GM21526 (cell line): Measurements from ENCODE around the gene ARID4B.

Source experiments
- ATAC-seq: cut with Tn5 transposase; IDR thresholded peaks from one replicate; pipeline ENCODE4 v1.9.1; 2021; ENCODE audit warnings: moderate library complexity; ENCODE audit not compliant: unreplicated experiment, low FRiP score

The ARID4B gene

DNA sequence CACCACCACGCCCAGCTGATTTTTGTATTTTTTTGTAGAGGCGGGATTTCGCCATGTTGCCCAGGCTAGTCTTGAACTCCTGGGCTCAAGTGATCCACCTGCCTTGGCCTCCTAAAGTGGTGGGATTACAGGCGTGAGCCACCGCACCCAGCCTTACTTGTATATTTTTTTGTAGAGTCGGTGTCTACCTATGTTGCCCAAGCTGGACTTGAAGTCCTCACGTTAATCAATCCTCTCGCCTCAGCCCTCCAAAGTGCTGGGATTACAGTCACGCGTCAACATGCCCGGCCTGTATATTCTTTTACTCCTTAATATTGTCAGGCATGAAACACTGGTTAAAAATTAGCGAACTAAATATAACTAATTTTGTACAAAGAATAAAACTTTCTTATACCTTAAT lies 193.8 kb downstream of the ARID4B start:
- ATAC-seq = no peak

DNA sequence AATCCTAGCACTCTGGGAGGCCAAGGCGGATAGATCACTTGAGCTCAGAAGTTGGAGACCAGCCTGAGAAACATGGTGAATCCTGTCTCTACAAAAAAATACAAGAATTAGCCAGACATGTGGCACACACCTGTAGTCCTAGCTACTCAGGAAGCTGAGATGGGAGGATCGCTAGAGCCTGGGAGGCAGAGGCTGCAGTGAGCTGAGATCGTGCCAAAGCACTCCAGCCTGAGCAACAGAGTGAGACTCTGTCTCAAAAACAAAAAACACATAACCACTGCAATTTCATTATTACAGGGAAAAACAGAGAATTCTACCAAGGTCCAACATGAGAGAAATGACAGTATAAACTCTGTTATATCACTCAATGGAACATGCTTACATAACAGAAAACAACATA lies 194.9 kb downstream of the ARID4B start:
- ATAC-seq = no peak

DNA sequence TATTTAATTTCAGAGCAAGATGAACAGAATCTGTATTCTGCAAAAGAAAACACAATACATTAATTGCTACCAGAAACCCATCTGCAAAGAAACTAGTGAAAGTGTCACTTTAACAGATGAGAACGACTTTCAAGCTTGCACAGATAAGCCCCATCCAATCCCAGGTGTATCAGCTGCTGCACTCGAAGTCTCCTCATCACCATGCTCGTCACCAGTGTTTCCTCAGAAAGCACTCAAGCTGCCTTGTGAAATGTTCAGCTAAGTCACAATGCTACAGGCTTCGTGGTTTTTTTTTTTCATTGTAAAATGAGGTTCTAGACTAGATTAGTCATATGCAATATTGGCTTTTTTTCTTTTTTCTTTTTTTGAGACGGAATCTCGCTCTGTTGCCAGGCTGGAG lies 196.0 kb downstream of the ARID4B start:
- ATAC-seq = no peak

- no peak for ATAC-seq
Measured at GRCh38 chr1:235130766-235131270, 197.2 kb downstream of the ARID4B start.

- no peak for ATAC-seq
Measured at GRCh38 chr1:235129774-235130570, 198.0 kb downstream of the ARID4B start.

- ATAC-seq = peak; percentile 91
Measured at GRCh38 chr1:235128456-235129328, 199.3 kb downstream of the ARID4B start, which contains the start of gene TOMM20. TSS of gene TOMM20 (minus strand) at chr1:235128837. CDS start at chr1:235128715, 122 bp downstream.

GRCh38 chr1:235127732-235128455 lies 200.1 kb downstream of the ARID4B start:
- ATAC-seq = no peak

DNA sequence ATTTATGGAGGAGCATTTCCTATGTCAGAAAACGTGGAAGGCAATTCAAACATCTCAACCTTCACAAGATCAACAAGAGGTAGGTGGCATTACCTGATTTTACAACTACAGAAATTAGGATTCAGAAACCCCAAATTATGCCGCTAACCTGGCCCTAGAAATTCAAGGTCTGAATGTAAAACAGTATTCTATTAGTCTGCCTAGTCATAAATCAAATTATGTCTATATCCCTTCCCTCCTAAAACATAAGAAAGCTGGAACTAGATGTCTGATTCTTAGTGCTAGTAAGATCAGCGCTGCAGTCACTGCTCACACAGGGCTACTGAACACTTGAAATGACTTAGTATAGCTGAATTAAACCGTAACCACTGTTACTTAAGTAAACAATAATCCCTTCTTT lies 200.8 kb downstream of the ARID4B start:
- ATAC-seq = no peak

- no peak for ATAC-seq
Measured at GRCh38 chr1:235124665-235125064, 203.3 kb downstream of the ARID4B start.

DNA sequence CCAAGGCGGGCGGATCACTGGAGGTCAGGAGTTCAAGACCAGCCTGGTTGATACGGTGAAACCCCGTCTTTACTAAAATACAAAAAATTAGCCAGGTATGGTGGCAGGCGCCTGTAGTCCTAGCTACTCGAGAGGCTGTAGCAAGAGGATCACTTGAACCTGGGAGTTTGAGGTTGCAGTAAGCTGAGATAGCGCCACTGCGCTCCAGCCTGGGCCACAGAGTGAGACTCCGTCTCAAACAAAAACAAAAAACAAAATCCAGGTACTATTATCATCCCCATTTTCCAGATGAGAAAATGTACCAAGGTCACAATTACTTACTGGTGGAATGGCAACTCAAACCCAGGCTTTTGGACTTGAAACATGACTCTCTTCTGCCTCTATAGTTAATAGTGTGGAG lies 203.9 kb downstream of the ARID4B start:
- no peak for ATAC-seq

DNA sequence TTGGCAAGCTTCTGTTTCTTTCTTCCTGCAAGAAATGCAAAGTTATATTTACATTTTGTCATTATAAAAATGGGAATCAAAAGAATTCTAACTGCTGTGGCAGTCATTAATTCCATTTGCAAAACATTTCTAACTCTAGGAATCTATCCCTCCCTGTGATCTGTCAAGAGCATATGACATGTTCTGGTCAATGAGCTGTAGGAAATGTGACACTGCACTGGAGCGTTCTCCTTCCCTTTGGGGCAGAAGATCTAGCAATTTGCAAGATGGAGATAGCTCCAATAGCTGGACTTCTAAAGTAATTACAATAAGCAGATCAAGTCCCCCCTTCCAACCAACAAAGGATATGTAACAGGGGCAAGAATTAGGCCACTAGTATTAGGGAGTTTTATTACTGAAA lies 205.6 kb downstream of the ARID4B start:
- no peak for ATAC-seq
